BE2C (cell line): Measurements from ENCODE around the gene TRIM68.

Experiments
- DNase-seq: peaks from one replicate; pipeline ENCODE4 v3.0.0-alpha.2; 2020
- H3K27me3 ChIP-seq: fragments of 250-450 bp; sonication (Bioruptor Pico); 2 replicates; pipeline ENCODE4 v1.5.1; 2020; ENCODE audit warnings: mild to moderate bottlenecking
- H3K36me3 ChIP-seq: fragments of 250-450 bp; sonication (Bioruptor Pico); 2 replicates; pipeline ENCODE4 v1.5.1; 2020; ENCODE audit warnings: mild to moderate bottlenecking
- H3K4me1 ChIP-seq: fragments of 250-450 bp; sonication (Bioruptor Pico); 2 replicates; pipeline ENCODE4 v1.5.1; 2020
- H3K4me3 ChIP-seq: 2 replicates; pipeline ENCODE4 v1.5.1; 2011; ENCODE audit warnings: low read depth, low read length
- H3K9me3 ChIP-seq: fragments of 250-450 bp; sonication (Bioruptor Pico); 2 replicates; pipeline ENCODE4 v1.5.1; 2020
- CTCF ChIP-seq: IDR thresholded peaks from 2 replicates; pipeline ENCODE4 v1.5.1; 2012; ENCODE audit warnings: mild to moderate bottlenecking, low read depth, low read length

TRIM68 gene

GRCh38 chr11:4643682-4644081 lies 35.7 kb upstream of the TRIM68 start, which contains the start of gene OR51E1:
Gene OR51E1, plus strand, starts transcription at chr11:4643982. Its CDS starts 8,545 bp downstream, at chr11:4652527.
- Histone ChIP-seq H3K9me3 (no peaks in the 10 kb centered on the region), H3K4me3 (no peak within 1 kb of the TSS), H3K27me3 (no peaks in the 10 kb centered on the region), H3K36me3 (no peaks in the 10 kb centered on the region), H3K4me1 (no peaks in the 10 kb centered on the region)
- no peak for DNase-seq
- no peak for TF ChIP-seq CTCF

GRCh38 chr11:4643076-4643475 lies 35.0 kb upstream of the TRIM68 start:
- Histone ChIP-seq H3K36me3 (no peaks in the 10 kb centered on the region), H3K4me1 (no peaks in the 10 kb centered on the region), H3K4me3 (no peak overlapping the region), H3K27me3 (no peaks in the 10 kb centered on the region), H3K9me3 (no peaks in the 10 kb centered on the region)
- DNase-seq = peak; percentile 9
- no peak for TF ChIP-seq CTCF

- Histone ChIP-seq H3K4me3 (no peak overlapping the region), H3K4me1 (no peaks in the 10 kb centered on the region), H3K27me3 (no peaks in the 10 kb centered on the region), H3K36me3 (no peaks in the 10 kb centered on the region), H3K9me3 (no peaks in the 10 kb centered on the region)
- TF ChIP-seq CTCF = no peak
- no peak for DNase-seq
Observed at GRCh38 chr11:4642043-4642442, 34.0 kb upstream of the TRIM68 start.

- TF ChIP-seq CTCF = no peak
- H3K36me3 ChIP-seq = no peaks in the 10 kb centered on the region
Observed at GRCh38 chr11:4641501-4641900, 33.5 kb upstream of the TRIM68 start.

GRCh38 chr11:4639931-4640330 lies 31.9 kb upstream of the TRIM68 start:
- no peaks in the 10 kb centered on the region for H3K36me3 ChIP-seq
- H3K27me3 ChIP-seq = no peaks in the 10 kb centered on the region
- no peak for DNase-seq
- no peaks in the 10 kb centered on the region for H3K4me1 ChIP-seq
- H3K9me3 ChIP-seq = no peaks in the 10 kb centered on the region
- no peak overlapping the region for H3K4me3 ChIP-seq
- no peak for TF ChIP-seq CTCF

More at GRCh38 chr11:4641501-4641900, 33.5 kb upstream of the TRIM68 start:
- no peaks in the 10 kb centered on the region for H3K27me3 ChIP-seq
- no peaks in the 10 kb centered on the region for H3K4me1 ChIP-seq
- no peak overlapping the region for H3K4me3 ChIP-seq
- H3K9me3 ChIP-seq = no peaks in the 10 kb centered on the region
- DNase-seq = no peak

GRCh38 chr11:4637662-4638047 lies 29.6 kb upstream of the TRIM68 start:
- DNase-seq = no peak

More at GRCh38 chr11:4637662-4638047, 29.6 kb upstream of the TRIM68 start:
- no peaks in the 10 kb centered on the region for H3K4me1 ChIP-seq
- no peaks in the 10 kb centered on the region for H3K9me3 ChIP-seq
- H3K27me3 ChIP-seq = no peaks in the 10 kb centered on the region
- H3K36me3 ChIP-seq = no peaks in the 10 kb centered on the region
- no peak overlapping the region for H3K4me3 ChIP-seq
- no peak for TF ChIP-seq CTCF
